GM19239 (cell line): ENCODE measurements around the gene WDR53.
"Not testable (repeated sequence)": the region's sequence is repeated elsewhere in the genome, so short reads cannot be mapped to it uniquely, and the experiment has no call there.

Experiments used
- DNase-seq: peaks from one replicate; pipeline ENCODE4 v3.0.0; 2011; ENCODE audit warnings: low spot score; ENCODE audit not compliant: insufficient read length
- FAIRE-seq: peaks from 2 replicates; lab custom pipeline; 2011; peaks lifted over from hg19 to GRCh38; lab: Jason Lieb, UNC

Gene WDR53

GRCh38 chr3:196568246-196569002 lies at the start of gene WDR53, which contains the start of gene FBXO45:
Gene WDR53 (minus strand): TSS chr3:196568554. CDS start chr3:196561475, 7,079 bp downstream.
Gene FBXO45 (plus strand): TSS chr3:196568660. CDS start chr3:196568985, 325 bp downstream.
- FAIRE-seq, result peak; percentile 93
- peak; percentile 97 for DNase-seq

- no peak for FAIRE-seq
- no peak for DNase-seq
Measured at GRCh38 chr3:196617256-196617655, 48.9 kb upstream of the WDR53 start.

DNA sequence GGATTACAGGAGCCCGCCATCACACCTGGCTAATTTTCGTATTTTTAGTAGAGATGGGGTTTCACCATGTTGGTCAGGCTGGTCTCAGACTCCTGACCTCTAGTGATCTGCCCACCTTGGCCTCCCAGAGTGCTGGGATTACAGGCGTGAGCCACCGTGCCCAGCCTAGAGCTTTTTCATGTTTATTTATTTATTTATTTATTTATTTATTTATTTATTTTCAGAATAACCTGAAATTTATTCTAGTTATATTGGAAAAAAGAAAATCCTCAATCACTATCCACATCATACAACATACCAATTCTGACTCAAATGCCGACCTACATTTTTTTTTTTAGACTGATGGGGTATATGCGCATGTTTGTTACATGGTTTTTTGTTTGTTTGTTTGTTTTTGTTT lies 46.9 kb upstream of the WDR53 start:
- not testable (repeated sequence) for DNase-seq, FAIRE-seq

DNA sequence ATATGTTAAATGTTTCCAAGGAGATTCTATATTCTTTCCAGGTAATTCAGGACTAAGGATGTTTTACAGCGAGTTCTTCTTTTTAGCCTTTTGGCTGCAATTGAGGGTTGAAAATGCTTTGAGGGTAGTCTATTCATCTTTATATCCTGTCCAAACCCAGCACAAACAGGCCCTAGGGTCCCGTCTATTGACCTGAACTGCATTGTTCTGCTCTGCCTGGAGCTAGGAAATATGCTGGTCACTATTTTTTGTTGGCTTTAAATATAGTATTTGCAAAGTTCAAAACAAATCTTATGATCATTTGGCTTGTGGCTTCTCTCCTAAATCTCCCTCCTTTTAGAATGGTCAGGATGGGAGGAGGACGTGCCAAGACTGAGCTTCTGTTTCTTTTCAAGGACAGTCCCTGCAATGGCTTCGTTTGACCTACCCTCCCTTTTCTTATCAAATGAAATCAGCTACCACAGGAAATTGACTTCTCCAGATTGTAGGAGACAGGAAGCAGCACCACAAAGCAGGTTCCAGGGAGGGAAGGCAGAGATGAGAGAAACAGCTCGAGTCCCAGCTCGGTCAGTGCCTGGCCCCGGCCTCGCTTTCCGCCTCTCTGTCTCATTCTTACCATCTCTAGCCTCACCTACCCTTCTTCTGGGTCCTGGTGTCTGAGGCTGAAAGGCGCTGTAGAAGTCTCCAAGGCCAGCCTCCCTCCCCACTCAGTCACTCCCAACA lies 43.6 kb upstream of the WDR53 start:
- FAIRE-seq, result no peak
- no peak for DNase-seq

GRCh38 chr3:196609805-196610515 lies 41.6 kb upstream of the WDR53 start:
- FAIRE-seq (no peak), DNase-seq (no peak)

- FAIRE-seq, result peak; percentile 94
Measured at GRCh38 chr3:196609343-196609775, 41.0 kb upstream of the WDR53 start.

DNA sequence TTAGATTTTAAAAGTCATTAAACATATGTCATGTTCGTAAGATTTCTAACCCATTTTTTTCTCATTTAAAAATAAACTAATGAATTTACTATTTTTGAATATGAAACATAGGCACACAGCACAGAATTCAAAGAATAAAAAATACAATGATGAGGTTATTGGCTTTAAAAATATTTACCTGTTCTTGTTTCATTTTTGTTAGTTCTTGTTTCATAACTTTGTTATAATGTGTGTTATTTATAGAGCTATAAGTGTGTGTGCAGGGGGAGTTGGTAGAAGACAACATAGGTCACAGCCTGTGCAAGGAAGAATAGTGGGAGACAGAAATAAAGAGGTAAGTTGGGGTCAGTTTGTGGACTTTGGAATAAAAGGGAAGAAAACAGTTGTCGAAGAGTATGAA lies 40.3 kb upstream of the WDR53 start:
- no peak for FAIRE-seq
- DNase-seq, result no peak

More at GRCh38 chr3:196609343-196609775, 41.0 kb upstream of the WDR53 start:
- peak; percentile 84 for DNase-seq

GRCh38 chr3:196604548-196604947 lies 36.2 kb upstream of the WDR53 start:
- no peak for FAIRE-seq
- no peak for DNase-seq

DNA sequence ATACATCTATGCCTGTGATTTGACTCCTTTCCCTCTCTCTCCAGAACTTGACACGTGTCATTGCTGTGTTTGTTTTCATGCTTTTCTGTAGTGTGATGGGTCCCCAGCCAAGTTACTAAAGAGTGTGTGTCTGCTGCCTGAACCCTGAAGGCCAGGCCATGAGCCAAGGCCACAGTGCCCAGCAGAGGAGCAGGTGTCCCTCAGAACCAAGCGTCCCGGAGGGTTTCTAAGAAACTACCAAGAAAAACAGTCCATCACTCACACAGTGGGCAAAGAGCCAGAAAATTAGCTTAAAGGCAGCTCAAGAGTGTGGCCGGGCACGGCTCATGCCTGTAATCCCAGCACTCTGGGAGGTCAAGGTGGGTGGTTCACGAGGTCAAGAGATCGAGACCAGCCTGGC lies 35.3 kb upstream of the WDR53 start:
- DNase-seq, result no peak
- FAIRE-seq, result no peak

- DNase-seq, result no peak
- no peak for FAIRE-seq
Measured at GRCh38 chr3:196602673-196603072, 34.3 kb upstream of the WDR53 start.

DNA sequence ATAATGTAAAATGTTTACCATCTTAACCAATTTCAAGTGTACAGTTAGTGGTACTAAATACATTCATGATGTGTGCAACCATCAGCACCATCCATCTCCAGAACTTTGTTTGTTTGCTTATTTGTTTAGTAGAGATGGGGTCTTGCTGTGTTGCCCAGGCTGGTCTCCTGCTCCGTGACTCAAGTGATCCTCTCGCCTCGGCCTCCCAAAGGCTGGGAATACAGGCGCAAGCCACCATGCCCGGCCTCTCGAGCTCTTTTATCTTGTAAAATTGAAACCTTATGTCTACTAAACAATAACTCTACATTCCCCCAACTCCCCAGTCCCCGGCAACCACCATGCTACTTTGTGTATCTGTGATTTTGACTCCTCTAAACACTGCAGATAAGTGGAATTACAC lies 32.0 kb upstream of the WDR53 start:
- FAIRE-seq (no peak), DNase-seq (no peak)

- DNase-seq (no peak), FAIRE-seq (no peak)
Measured at GRCh38 chr3:196599734-196600128, 31.4 kb upstream of the WDR53 start.

- not testable (repeated sequence) for FAIRE-seq, DNase-seq
Measured at GRCh38 chr3:196597971-196598733, 29.8 kb upstream of the WDR53 start.

DNA sequence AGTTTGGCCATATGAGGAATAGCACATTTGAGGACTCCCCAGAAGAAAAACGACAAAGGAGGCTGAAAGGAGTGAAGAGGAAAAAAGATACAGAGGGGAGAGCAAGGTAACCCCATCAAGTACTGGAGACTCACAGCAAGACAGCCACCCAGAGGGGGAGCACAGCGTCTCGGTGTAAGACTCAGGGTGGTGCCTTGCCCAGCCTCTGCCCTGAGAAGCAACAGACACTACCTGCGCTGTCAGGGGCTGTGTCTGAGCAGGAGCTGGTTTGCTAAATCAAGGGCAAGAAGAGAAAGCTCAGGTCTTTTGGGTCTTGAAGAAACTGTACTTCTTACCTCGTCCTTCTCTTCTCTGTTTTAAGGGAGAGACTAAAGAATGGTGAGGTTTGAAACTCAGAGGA lies 28.0 kb upstream of the WDR53 start:
- FAIRE-seq (no peak), DNase-seq (no peak)

DNA sequence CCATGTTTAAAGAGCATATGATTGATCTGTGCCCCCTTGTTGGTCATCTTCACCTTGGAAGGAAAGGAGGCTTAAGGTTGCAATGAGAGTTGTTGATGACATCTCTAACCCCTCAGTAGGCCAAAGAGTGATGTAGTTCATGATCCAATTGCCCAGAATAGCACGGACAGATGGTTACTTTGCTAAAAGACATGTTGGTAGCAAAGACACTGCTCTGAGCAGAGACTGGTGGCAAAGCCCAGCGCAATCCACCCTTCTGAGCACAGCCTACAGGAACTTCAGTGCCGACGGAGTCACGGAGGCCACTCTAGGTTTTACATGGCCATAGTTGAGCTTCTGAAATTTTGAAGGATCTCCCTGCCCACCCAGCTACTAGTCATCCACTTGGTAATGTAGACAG lies 21.9 kb upstream of the WDR53 start:
- DNase-seq, result no peak
- FAIRE-seq, result no peak

- FAIRE-seq (no peak), DNase-seq (no peak)
Measured at GRCh38 chr3:196585044-196585757, 16.8 kb upstream of the WDR53 start.

DNA sequence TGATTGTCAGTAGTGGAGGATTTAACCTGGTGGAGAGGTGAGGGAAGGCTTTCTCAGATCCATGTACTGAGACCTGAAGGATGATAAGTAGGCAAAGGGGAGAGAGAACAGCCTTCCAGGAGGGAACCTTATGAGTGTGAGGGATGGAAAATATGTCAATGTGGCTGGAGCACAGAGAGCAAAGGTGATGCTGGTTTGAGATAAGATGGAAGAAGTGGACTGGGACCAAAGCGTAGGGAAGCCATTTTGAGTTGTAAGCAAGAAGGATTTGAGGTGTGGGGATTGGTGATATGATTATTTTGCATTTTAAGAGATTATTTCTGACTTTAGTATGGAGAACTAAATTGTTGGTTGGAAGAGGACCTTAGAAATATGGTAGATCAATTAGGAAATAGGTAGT lies 4.0 kb upstream of the WDR53 start:
- FAIRE-seq (no peak), DNase-seq (no peak)

DNA sequence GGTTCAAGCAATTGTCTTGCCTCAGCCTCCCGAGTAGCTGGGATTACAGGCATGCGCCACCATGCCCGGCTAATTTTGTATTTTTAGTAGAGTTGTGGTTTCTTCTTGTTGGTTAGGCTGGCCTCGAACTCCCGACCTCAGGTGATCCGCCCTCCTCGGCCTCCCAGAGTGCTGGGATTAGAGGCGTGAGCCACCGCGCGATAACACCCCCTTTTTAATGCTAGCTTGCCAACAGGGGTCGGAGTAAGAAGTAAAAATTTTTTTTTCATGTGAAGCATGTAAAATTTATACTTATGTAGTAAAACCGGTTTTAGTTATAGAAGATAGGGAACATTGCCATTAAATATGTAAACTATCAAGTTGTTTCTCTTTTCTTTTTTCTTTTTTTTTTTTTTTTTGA lies 2.0 kb upstream of the WDR53 start:
- FAIRE-seq, DNase-seq: not testable (repeated sequence)

DNA sequence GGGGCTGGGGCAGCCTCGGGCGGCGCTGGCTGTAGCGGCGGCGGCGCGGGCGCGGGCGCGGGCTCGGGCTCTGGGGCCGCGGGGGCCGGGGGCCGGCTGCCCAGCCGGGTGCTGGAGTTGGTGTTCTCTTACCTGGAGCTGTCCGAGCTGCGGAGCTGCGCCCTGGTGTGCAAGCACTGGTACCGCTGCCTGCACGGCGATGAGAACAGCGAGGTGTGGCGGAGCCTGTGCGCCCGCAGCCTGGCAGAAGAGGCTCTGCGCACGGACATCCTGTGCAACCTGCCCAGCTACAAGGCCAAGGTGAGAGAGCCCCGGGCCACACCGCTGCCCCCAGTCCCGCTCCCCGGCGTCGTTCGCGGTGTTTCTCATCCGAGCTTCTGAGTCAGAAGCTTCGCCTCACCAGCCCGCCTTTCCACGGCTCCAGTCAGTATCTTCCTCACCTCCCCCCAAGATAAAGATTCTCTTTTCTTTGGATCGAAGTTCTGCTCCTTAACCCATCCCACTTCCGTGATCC lies 706 bp upstream of the WDR53 start:
- DNase-seq (peak; percentile 51), FAIRE-seq (peak; percentile 51)
